Measurements from ENCODE around the gene ZMYND15.

- TF ChIP-seq CTCF (conservative IDR thresholded peaks at IDR 0.05; ENCODE audit: low read depth, low read length) (no peak), FOS (IDR thresholded peaks at IDR 0.05; ENCODE audit: low read depth, low read length) (no peak), MAFK (IDR thresholded peaks at IDR 0.05; ENCODE audit: low read depth, low read length) (no peak), POLR2A (IDR thresholded peaks at IDR 0.05; ENCODE audit: low read depth, low read length) (no peak), CEBPB (IDR thresholded peaks at IDR 0.05; ENCODE audit: low read depth, low read length) (no peak), SMC3 (IDR thresholded peaks at IDR 0.05; ENCODE audit: low read depth, low read length) (no peak)
- TF ChIP-seq, protein P1, sequence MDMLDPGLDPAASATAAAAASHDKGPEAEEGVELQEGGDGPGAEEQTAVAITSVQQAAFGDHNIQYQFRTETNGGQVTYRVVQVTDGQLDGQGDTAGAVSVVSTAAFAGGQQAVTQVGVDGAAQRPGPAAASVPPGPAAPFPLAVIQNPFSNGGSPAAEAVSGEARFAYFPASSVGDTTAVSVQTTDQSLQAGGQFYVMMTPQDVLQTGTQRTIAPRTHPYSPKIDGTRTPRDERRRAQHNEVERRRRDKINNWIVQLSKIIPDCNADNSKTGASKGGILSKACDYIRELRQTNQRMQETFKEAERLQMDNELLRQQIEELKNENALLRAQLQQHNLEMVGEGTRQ (IDR thresholded peaks at IDR 0.05; ENCODE audit: low read depth, low read length) = no peak
Measured at GRCh38 chr17:4772235-4772613, 32.6 kb downstream of the ZMYND15 start.
